Neuron (in vitro differentiated cells): ENCODE data around the gene HORMAD2.

ENCODE experiments used
- H2AFZ ChIP-seq: one replicate; pipeline ENCODE4 v1.6.1; 2013; ENCODE audit warnings: low read depth, mild to moderate bottlenecking, inconsistent platforms, low read length, moderate library complexity
- H3K27me3 ChIP-seq: one replicate; pipeline ENCODE4 v1.6.1; 2013; ENCODE audit warnings: low read length; ENCODE audit not compliant: insufficient read depth
- H3K36me3 ChIP-seq: one replicate; pipeline ENCODE4 v1.6.1; 2013; ENCODE audit warnings: low read length; ENCODE audit not compliant: insufficient read depth
- H3K4me1 ChIP-seq: one replicate; pipeline ENCODE4 v1.6.1; 2013; ENCODE audit warnings: low read length; ENCODE audit not compliant: insufficient read depth
- H3K4me3 ChIP-seq: 2 replicates; pipeline ENCODE4 v1.5.1; 2013; ENCODE audit warnings: mild to moderate bottlenecking, low read length, moderate library complexity
- H3K9me3 ChIP-seq: one replicate; pipeline ENCODE4 v1.6.1; 2013; ENCODE audit warnings: low read length

The HORMAD2 gene, protein sequence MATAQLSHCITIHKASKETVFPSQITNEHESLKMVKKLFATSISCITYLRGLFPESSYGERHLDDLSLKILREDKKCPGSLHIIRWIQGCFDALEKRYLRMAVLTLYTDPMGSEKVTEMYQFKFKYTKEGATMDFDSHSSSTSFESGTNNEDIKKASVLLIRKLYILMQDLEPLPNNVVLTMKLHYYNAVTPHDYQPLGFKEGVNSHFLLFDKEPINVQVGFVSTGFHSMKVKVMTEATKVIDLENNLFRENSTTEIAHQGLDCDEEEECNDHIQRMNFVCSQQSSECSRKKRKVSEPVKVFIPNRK

GRCh38 chr22:30079952-30080533 lies at the start of gene HORMAD2:
Gene HORMAD2 (plus strand): TSS chr22:30080464. CDS start chr22:30093953, 13,489 bp downstream.
- Histone ChIP-seq H3K4me1 (peaks cover 11% of the 10 kb centered on the region), H3K27me3 (peaks cover 14% of the 10 kb centered on the region), H2AFZ (peak within 1 kb of the TSS; percentile 23), H3K9me3 (peaks cover 3% of the 10 kb centered on the region), H3K36me3 (no peaks in the 10 kb centered on the region), H3K4me3 (peak within 1 kb of the TSS; percentile 32)

- no peaks in the 10 kb centered on the region for H3K27me3 ChIP-seq
- no peaks in the 10 kb centered on the region for H3K9me3 ChIP-seq
Measured at GRCh38 chr22:30031328-30031727, 48.9 kb upstream of the HORMAD2 start.

DNA sequence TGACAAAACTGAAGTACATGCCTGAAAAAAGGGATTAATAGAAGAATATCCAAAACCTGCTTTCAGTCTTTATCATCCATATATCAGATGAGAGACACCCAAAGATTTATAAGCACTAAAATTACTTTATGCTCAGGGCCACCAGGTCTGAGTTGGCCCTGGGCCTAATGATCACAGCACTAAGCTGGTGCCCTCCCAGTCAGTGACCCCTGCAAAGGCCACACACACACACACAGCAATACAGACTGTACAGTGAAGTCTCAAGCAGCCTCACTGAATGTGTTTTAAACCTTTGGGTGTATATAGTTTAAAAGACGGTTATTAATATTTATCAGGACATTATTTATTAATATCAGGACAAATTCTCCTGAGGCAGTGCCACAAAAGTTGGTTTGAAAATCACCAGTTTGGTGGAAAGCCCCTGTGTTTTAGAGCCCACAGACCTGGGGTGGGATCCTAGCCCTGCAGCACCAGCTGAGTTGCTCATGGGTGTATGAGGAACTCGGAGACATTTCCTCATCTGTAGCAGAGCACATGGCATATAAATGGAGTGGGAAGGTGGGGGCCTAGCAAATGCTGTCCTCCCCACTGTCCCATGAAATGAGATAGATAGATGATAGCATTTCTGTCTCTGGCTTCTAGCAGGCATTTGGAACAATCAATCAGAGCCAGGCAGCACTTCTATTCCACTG lies 48.4 kb upstream of the HORMAD2 start:
- Histone ChIP-seq H3K27me3 (no peaks in the 10 kb centered on the region), H3K9me3 (no peaks in the 10 kb centered on the region), H3K36me3 (peaks cover 13% of the 10 kb centered on the region)

More at GRCh38 chr22:30031328-30031727, 48.9 kb upstream of the HORMAD2 start:
- H3K36me3 ChIP-seq, result peaks cover 18% of the 10 kb centered on the region
- no peaks in the 10 kb centered on the region for H3K4me1 ChIP-seq
- H3K4me3 ChIP-seq, result no peak overlapping the region
- no peak overlapping the region for H2AFZ ChIP-seq

DNA sequence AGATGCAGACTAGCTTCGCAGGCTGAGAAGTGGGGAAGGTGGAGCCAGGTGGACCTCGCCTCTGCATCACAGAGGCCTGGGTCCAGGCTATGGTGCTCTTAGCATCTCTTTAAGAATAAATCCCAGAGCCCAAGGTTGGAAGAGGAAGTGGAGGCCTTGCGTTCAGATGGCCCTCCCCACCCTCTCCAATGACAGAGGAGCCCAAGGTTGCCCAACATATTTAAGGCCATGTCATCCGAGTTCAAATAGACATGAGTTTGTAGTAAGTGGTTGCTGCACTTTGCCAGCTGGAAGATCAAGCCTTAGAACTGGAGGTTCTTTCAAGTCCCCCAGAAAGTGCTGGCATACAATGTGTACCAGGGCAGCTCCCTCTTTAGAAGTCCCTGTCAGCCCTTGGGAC lies 47.1 kb upstream of the HORMAD2 start:
- H2AFZ ChIP-seq, result no peak overlapping the region
- peaks cover 3% of the 10 kb centered on the region for H3K36me3 ChIP-seq
- no peaks in the 10 kb centered on the region for H3K27me3 ChIP-seq
- no peak overlapping the region for H3K4me3 ChIP-seq
- no peaks in the 10 kb centered on the region for H3K4me1 ChIP-seq
- H3K9me3 ChIP-seq, result no peaks in the 10 kb centered on the region

More for the DNA sequence above, 48.4 kb upstream of the HORMAD2 start:
- no peaks in the 10 kb centered on the region for H3K4me1 ChIP-seq
- H3K4me3 ChIP-seq, result no peak overlapping the region
- no peak overlapping the region for H2AFZ ChIP-seq

GRCh38 chr22:30033901-30034300 lies 46.4 kb upstream of the HORMAD2 start:
- Histone ChIP-seq H3K36me3 (no peaks in the 10 kb centered on the region), H2AFZ (no peak overlapping the region), H3K27me3 (no peaks in the 10 kb centered on the region), H3K4me3 (no peak overlapping the region), H3K4me1 (no peaks in the 10 kb centered on the region), H3K9me3 (no peaks in the 10 kb centered on the region)

DNA sequence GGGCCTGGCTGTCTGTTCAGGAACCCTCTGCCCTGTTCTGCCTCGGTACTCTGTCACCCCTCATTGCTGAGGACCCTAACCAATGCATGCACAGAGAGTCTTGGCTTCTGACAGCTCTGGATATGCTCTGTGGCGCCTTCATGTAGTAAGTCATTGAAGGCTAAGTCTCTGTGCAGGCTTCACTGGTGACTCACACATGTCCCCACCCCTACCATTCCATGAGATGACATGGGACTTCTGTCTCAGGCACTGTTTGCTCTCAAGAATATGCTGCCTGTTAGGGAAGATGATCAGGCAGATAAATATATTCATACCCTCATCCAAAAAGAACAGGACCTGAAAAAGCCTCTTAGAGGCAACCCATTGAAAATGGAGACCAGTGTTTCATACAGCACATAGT lies 43.6 kb upstream of the HORMAD2 start:
- no peaks in the 10 kb centered on the region for H3K36me3 ChIP-seq
- no peaks in the 10 kb centered on the region for H3K4me1 ChIP-seq
- H2AFZ ChIP-seq, result no peak overlapping the region
- no peaks in the 10 kb centered on the region for H3K27me3 ChIP-seq
- no peaks in the 10 kb centered on the region for H3K9me3 ChIP-seq
- no peak overlapping the region for H3K4me3 ChIP-seq

DNA sequence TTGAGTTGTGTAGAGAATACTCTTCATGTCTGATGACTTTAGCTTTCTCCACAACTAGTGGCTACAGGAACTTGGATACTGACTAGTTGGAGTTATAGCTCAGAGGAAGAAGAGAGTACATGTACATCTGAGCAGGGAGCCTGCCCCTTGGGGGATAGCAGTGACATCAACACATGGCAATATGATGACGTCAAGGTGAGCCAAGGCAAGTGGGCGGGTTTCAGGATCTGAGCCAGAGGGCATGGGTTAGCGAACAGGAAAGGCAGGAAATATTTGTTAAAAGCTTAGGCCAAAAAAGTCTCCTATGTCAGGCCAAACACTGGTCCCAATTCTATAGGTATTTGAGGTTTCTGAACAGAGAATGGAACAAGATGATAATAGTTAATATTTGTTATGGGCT lies 42.0 kb upstream of the HORMAD2 start:
- Histone ChIP-seq H3K36me3 (no peaks in the 10 kb centered on the region), H3K4me1 (no peaks in the 10 kb centered on the region), H3K4me3 (no peak overlapping the region), H3K27me3 (no peaks in the 10 kb centered on the region), H3K9me3 (no peaks in the 10 kb centered on the region), H2AFZ (no peak overlapping the region)

- Histone ChIP-seq H3K4me3 (no peak overlapping the region), H3K27me3 (no peaks in the 10 kb centered on the region), H3K36me3 (no peaks in the 10 kb centered on the region), H3K4me1 (peaks cover 10% of the 10 kb centered on the region), H3K9me3 (no peaks in the 10 kb centered on the region), H2AFZ (no peak overlapping the region)
Measured at GRCh38 chr22:30040499-30041260, 39.6 kb upstream of the HORMAD2 start.

DNA sequence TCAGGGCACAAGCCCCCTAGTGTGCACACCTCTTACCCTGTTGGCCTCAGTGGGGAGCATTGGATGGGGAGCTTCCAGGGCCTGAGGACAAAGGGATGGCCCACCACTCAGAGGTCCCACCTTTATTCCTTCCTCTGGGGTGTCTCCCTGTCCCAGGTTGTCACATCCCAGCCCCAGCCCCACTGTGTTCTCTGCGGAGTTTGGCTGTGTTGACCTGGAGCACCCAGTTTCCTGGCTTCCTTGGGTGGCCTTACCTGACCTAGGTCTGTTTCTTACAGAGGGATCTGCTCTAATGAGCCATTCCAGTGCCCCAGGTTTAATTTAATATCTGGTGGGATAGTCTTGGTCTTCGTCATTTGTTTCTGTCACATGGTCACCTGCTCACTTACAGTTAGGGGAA lies 38.8 kb upstream of the HORMAD2 start:
- Histone ChIP-seq H2AFZ (no peak overlapping the region), H3K27me3 (no peaks in the 10 kb centered on the region), H3K9me3 (no peaks in the 10 kb centered on the region), H3K4me3 (no peak overlapping the region), H3K4me1 (peaks cover 10% of the 10 kb centered on the region), H3K36me3 (no peaks in the 10 kb centered on the region)

DNA sequence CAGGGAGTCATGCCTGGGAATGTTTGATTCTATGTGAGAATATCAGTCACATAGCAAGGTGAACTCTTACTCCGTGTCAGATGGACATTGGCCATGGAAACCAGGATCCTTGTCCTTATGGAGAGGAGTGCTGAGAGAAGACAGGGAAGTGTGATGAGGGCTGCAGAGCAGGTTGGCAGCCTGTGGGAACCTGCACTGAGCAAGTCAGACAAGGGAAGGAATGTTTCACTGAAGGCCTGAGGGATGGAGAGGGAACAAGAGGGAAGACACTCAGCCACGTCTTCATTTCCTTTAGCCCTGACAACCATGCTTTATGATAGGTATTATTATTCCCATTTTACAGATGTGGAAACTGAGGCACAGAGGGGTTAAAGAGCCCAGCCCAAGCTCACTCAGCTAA lies 38.4 kb upstream of the HORMAD2 start:
- H3K9me3 ChIP-seq, result no peaks in the 10 kb centered on the region
- no peaks in the 10 kb centered on the region for H3K27me3 ChIP-seq

GRCh38 chr22:30043161-30043560 lies 37.1 kb upstream of the HORMAD2 start:
- H3K4me3 ChIP-seq, result no peak overlapping the region
- no peaks in the 10 kb centered on the region for H3K36me3 ChIP-seq
- H3K9me3 ChIP-seq, result no peaks in the 10 kb centered on the region
- H3K4me1 ChIP-seq, result peaks cover 10% of the 10 kb centered on the region
- no peaks in the 10 kb centered on the region for H3K27me3 ChIP-seq
- no peak overlapping the region for H2AFZ ChIP-seq

More for the DNA sequence above, 38.4 kb upstream of the HORMAD2 start:
- H2AFZ ChIP-seq, result no peak overlapping the region
- peaks cover 10% of the 10 kb centered on the region for H3K4me1 ChIP-seq
- H3K4me3 ChIP-seq, result no peak overlapping the region
- H3K36me3 ChIP-seq, result no peaks in the 10 kb centered on the region

DNA sequence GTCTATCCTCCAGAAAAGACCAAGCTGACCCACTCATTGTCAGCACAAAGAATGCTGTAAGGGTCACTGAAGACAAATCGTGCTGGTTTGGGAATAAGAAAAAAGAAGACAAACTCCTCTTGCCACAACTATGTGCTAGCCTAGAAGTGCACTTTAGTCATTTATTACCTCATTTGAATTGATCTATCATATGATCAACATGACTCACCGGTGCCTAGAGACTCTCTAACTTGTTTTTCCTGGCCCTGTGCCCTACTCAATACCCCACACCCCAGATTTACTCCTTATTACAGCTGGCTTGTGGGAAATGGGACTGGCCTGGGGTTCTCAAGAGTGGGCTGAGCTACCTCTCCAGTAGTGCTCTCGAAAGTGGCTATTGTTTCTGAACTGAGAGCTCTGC lies 35.9 kb upstream of the HORMAD2 start:
- H3K4me3 ChIP-seq, result no peak overlapping the region
- H2AFZ ChIP-seq, result no peak overlapping the region
- H3K9me3 ChIP-seq, result no peaks in the 10 kb centered on the region
- no peaks in the 10 kb centered on the region for H3K27me3 ChIP-seq
- H3K4me1 ChIP-seq, result peaks cover 17% of the 10 kb centered on the region
- no peaks in the 10 kb centered on the region for H3K36me3 ChIP-seq
